Fibroblast of mammary gland (primary cell): ENCODE measurements around the gene OR52N2.

ENCODE experiments used
- DNase-seq: peaks from one replicate; pipeline ENCODE4 v3.0.0-alpha.2; 2010; ENCODE audit warnings: low read depth
- H3K4me3 ChIP-seq: 2 replicates; pipeline ENCODE4 v1.5.1; 2011; ENCODE audit warnings: low read depth, mild to moderate bottlenecking, low read length, moderate library complexity; ENCODE audit not compliant: control insufficient read depth
- CTCF ChIP-seq: conservative IDR thresholded peaks from 2 replicates; pipeline ENCODE4 v1.5.1; 2011; ENCODE audit warnings: low read depth, low read length, inconsistent platforms; ENCODE audit not compliant: control insufficient read depth, insufficient read depth

OR52N2 gene

GRCh38 chr11:5837695-5838094 lies 29.0 kb downstream of the OR52N2 start:
- no peak overlapping the region for H3K4me3 ChIP-seq
- no peak for TF ChIP-seq CTCF
- DNase-seq, result no peak

- TF ChIP-seq CTCF, result no peak
- no peak within 1 kb of the TSS for H3K4me3 ChIP-seq
- no peak for DNase-seq
Measured at GRCh38 chr11:5841797-5842196, 33.1 kb downstream of the OR52N2 start, which contains the start of gene OR52E6. OR52E6 (minus strand) TSS chr11:5841897; CDS start chr11:5841897, 0 bp downstream.

GRCh38 chr11:5846701-5847100 lies 38.0 kb downstream of the OR52N2 start:
- no peak overlapping the region for H3K4me3 ChIP-seq
- no peak for TF ChIP-seq CTCF
- no peak for DNase-seq

GRCh38 chr11:5847711-5848110 lies 39.0 kb downstream of the OR52N2 start:
- no peak for DNase-seq
- TF ChIP-seq CTCF, result no peak
- no peak overlapping the region for H3K4me3 ChIP-seq

GRCh38 chr11:5851002-5851401 lies 42.3 kb downstream of the OR52N2 start:
- no peak for TF ChIP-seq CTCF
- no peak for DNase-seq
- H3K4me3 ChIP-seq, result no peak overlapping the region

- H3K4me3 ChIP-seq, result no peak within 1 kb of the TSS
- no peak for DNase-seq
- TF ChIP-seq CTCF, result no peak
Measured at GRCh38 chr11:5857590-5857989, 48.9 kb downstream of the OR52N2 start, which contains the start of gene OR52E8. OR52E8 (minus strand) TSS chr11:5857690; CDS start chr11:5857690, 0 bp downstream.

GRCh38 chr11:5865826-5866225 lies 57.1 kb downstream of the OR52N2 start:
- H3K4me3 ChIP-seq, result no peak overlapping the region
- TF ChIP-seq CTCF, result no peak
- no peak for DNase-seq
